ENCODE results near the gene PLXND1.

DNA sequence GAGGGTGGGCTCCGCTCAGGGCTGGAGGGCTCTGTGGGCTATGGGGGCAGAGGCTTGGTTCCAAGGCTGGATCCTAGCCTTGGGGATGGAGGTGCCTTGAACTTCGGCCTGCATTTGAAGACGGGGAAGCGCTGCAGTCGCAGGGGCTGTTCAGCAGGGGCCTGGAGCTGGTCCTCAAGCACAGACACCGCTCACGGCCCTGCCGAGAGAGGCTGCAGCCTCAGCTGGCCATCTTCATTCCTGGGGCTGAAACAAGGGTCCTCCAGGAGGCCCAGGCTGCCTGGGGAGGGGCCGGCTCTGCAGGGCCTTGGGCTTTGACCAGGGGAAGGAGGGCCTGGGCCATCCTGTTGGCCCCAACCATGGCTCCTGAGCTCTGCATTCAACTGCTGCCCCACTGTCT lies 25.6 kb upstream of the PLXND1 start:
- TF ChIP-seq, protein P1, sequence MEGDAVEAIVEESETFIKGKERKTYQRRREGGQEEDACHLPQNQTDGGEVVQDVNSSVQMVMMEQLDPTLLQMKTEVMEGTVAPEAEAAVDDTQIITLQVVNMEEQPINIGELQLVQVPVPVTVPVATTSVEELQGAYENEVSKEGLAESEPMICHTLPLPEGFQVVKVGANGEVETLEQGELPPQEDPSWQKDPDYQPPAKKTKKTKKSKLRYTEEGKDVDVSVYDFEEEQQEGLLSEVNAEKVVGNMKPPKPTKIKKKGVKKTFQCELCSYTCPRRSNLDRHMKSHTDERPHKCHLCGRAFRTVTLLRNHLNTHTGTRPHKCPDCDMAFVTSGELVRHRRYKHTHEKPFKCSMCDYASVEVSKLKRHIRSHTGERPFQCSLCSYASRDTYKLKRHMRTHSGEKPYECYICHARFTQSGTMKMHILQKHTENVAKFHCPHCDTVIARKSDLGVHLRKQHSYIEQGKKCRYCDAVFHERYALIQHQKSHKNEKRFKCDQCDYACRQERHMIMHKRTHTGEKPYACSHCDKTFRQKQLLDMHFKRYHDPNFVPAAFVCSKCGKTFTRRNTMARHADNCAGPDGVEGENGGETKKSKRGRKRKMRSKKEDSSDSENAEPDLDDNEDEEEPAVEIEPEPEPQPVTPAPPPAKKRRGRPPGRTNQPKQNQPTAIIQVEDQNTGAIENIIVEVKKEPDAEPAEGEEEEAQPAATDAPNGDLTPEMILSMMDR (IDR thresholded peaks at IDR 0.05; ENCODE audit: poor library complexity, severe bottlenecking): no peak
- TF ChIP-seq, protein P2, sequence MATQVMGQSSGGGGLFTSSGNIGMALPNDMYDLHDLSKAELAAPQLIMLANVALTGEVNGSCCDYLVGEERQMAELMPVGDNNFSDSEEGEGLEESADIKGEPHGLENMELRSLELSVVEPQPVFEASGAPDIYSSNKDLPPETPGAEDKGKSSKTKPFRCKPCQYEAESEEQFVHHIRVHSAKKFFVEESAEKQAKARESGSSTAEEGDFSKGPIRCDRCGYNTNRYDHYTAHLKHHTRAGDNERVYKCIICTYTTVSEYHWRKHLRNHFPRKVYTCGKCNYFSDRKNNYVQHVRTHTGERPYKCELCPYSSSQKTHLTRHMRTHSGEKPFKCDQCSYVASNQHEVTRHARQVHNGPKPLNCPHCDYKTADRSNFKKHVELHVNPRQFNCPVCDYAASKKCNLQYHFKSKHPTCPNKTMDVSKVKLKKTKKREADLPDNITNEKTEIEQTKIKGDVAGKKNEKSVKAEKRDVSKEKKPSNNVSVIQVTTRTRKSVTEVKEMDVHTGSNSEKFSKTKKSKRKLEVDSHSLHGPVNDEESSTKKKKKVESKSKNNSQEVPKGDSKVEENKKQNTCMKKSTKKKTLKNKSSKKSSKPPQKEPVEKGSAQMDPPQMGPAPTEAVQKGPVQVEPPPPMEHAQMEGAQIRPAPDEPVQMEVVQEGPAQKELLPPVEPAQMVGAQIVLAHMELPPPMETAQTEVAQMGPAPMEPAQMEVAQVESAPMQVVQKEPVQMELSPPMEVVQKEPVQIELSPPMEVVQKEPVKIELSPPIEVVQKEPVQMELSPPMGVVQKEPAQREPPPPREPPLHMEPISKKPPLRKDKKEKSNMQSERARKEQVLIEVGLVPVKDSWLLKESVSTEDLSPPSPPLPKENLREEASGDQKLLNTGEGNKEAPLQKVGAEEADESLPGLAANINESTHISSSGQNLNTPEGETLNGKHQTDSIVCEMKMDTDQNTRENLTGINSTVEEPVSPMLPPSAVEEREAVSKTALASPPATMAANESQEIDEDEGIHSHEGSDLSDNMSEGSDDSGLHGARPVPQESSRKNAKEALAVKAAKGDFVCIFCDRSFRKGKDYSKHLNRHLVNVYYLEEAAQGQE (IDR thresholded peaks at IDR 0.05; ENCODE audit: borderline replicate concordance): no peak
- TF ChIP-seq SMC3 (conservative IDR thresholded peaks at IDR 0.05; ENCODE audit: poor library complexity) (no peak), TAF1 (IDR thresholded peaks at IDR 0.05; ENCODE audit: low read depth) (no peak), POLR2AphosphoS5 (IDR thresholded peaks at IDR 0.05) (no peak), EP300 (conservative IDR thresholded peaks at IDR 0.05; ENCODE audit: poor library complexity, severe bottlenecking) (no peak), RAD21 (conservative IDR thresholded peaks at IDR 0.05) (no peak)
